GM12878 (cell line): ENCODE measurements around the gene PLS3. TPM values are rescaled to one million over a fixed set of nuclear protein-coding genes. Genes with fewer than 3 reads are reported as not detected.

Experiments used
- ATAC-seq: fragments of 200-7000 bp; cut with Tn5 transposase; 3 replicates; pipeline ENCODE4 v1.9.1; 2020; ENCODE audit warnings: mild to moderate bottlenecking, moderate library complexity
- BruUV-seq: library from RNA; stranded (reverse); fragments of 400-500 nt; replicated peaks from 2 replicates; lab custom pipeline; 2021; lab: Mats Ljungman, UMichigan
- CTCF ChIA-PET: fragments of 300-600 bp; sonication (Branson Sonifier 250); formaldehyde crosslinking; extraction: SDS; loops from one replicate; lab custom pipeline; 2021; ENCODE audit warnings: inconsistent platforms; lab: Yijun Ruan, JAX
- POLR2A ChIA-PET: fragments of 350-600 bp; formaldehyde crosslinking; extraction: SDS; loops from one replicate; lab custom pipeline; 2021; ENCODE audit warnings: inconsistent platforms; lab: Charles Lee
- RAD21 ChIA-PET: fragments of 300-600 bp; sonication (Branson Sonifier 250); formaldehyde crosslinking; loops from one replicate; lab custom pipeline; 2023; ENCODE audit warnings: antibody characterized with exemption; ENCODE audit not compliant: unreplicated experiment; lab: Charles Lee
- SMC1A ChIA-PET: fragments of 300-600 bp; sonication (Branson Sonifier 250); formaldehyde crosslinking; loops from one replicate; lab custom pipeline; 2023; ENCODE audit not compliant: unreplicated experiment, uncharacterized antibody; lab: Charles Lee
- DNase-seq: peaks from one replicate; pipeline ENCODE4 v3.0.0-alpha.2; 2011; ENCODE audit warnings: low read depth, low spot score
- FAIRE-seq: peaks from 3 replicates; lab custom pipeline; 2011; peaks lifted over from hg19 to GRCh38; lab: Jason Lieb, UNC
- H2AFZ ChIP-seq: 2 replicates; pipeline ENCODE4 v1.6.0; 2011; ENCODE audit warnings: low read depth, low read length, control low read depth; ENCODE audit not compliant: control insufficient read depth
- H3K27ac ChIP-seq: 2 replicates; pipeline ENCODE4 v1.5.1; 2011; ENCODE audit warnings: control low read depth; ENCODE audit not compliant: control insufficient read depth, insufficient read depth
- H3K27me3 ChIP-seq, 2 experiments: replicated peaks in 1 of 2; 2 replicates each; pipeline versions ENCODE4 v1.6.0 to v1.6.1; 2011; ENCODE audit warnings: low read length in 1 of 2; ENCODE audit not compliant: control insufficient read depth in 2 of 2, insufficient read depth in 2 of 2
- H3K36me3 ChIP-seq, 2 experiments: 2 replicates each; pipeline ENCODE4 v1.5.1; 2011; ENCODE audit warnings: low read length in 1 of 2; ENCODE audit not compliant: control insufficient read depth in 2 of 2, insufficient read depth in 2 of 2
- H3K4me1 ChIP-seq: 2 replicates; pipeline ENCODE4 v1.6.1; 2011; ENCODE audit warnings: mild to moderate bottlenecking, low read length, moderate library complexity, mixed read lengths; ENCODE audit not compliant: control insufficient read depth, insufficient read depth
- H3K4me2 ChIP-seq: 2 replicates; pipeline ENCODE4 v1.6.0; 2011; ENCODE audit warnings: control low read depth; ENCODE audit not compliant: control insufficient read depth, insufficient read depth
- H3K4me3 ChIP-seq: fragments of 200-600 bp; sonication (generic); 2 replicates; pipeline ENCODE4 v1.5.1; 2016
- H3K79me2 ChIP-seq: 2 replicates; pipeline ENCODE4 v1.6.0; 2011; ENCODE audit warnings: low read length; ENCODE audit not compliant: control insufficient read depth, insufficient read depth
- H3K9ac ChIP-seq: 2 replicates; pipeline ENCODE4 v1.8.0; 2011; ENCODE audit warnings: low read length, control low read depth, mixed read lengths; ENCODE audit not compliant: control insufficient read depth, insufficient read depth
- H3K9me3 ChIP-seq: replicated peaks from 3 replicates; pipeline ENCODE4 v1.5.1; 2011; ENCODE audit warnings: mild to moderate bottlenecking, low read length; ENCODE audit not compliant: control insufficient read depth, insufficient read depth
- H4K20me1 ChIP-seq: 2 replicates; pipeline ENCODE4 v1.6.0; 2011; ENCODE audit not compliant: control insufficient read depth, insufficient read depth
- ATF3 ChIP-seq: IDR thresholded peaks from 2 replicates; pipeline ENCODE4 v1.6.1; 2011; ENCODE audit warnings: low read depth, mild to moderate bottlenecking, low read length, moderate library complexity, borderline replicate concordance; ENCODE audit errors: extremely low read depth
- CREB1 ChIP-seq: IDR thresholded peaks from 2 replicates; pipeline ENCODE4 v1.6.1; 2012; ENCODE audit warnings: low read depth, mild to moderate bottlenecking, inconsistent platforms
- ESRRA ChIP-seq: IDR thresholded peaks from 2 replicates; pipeline ENCODE4 v1.6.1; 2012; ENCODE audit warnings: mild to moderate bottlenecking, low read length, improper control_type of control experiment
- NR2F1 ChIP-seq: fragments of 450-650 bp; conservative IDR thresholded peaks from 2 replicates; pipeline ENCODE4 v1.6.1; 2017; ENCODE audit warnings: mild to moderate bottlenecking
- TCF3 ChIP-seq: IDR thresholded peaks from 2 replicates; pipeline ENCODE4 v1.6.1; 2012; ENCODE audit warnings: low read depth, mild to moderate bottlenecking, low read length, borderline replicate concordance; ENCODE audit not compliant: insufficient read depth
- ZSCAN29 ChIP-seq: fragments of 450-650 bp; IDR thresholded peaks from 2 replicates; pipeline ENCODE4 v1.6.1; 2017; ENCODE audit warnings: mild to moderate bottlenecking, moderate library complexity
- WGBS: methylation state at CpG from one replicate; pipeline ENCODE4 v1.1.6; 2016; ENCODE audit warnings: low lambda C conversion rate; ENCODE audit not compliant: insufficient replicate concordance, insufficient coverage; ENCODE audit errors: missing lambda C conversion rate; 5-methylcytosine and 5-hydroxymethylcytosine counted together
- in situ Hi-C: fragments of 300-500 bp; cut with MboI; formaldehyde crosslinking; loops from 9 replicates; pipeline ENCODE4 v1.14.3; 2018; ENCODE audit warnings: mixed read lengths
- intact Hi-C: fragments of 100-400 bp; cut with micrococcal nuclease; formaldehyde crosslinking; loops from one replicate; pipeline ENCODE4 v1.14.2; 2022; ENCODE audit not compliant: unreplicated experiment
- polyA plus RNA-seq, 11 experiments: library from polyadenylated mRNA; depleted of rRNA in 4 of 11; unstranded in 6 of 11; stranded (reverse) in 5 of 11; fragments of >200 nt; fragmentation: Nextera tagmentation in 4 of 11; fragmentation: Illumina TruSeq in 1 of 11; extraction: Ambion mirVana in 4 of 11; extraction: Trizol in 1 of 11; gene quantifications; 1 replicate in 1 of 11; 2 replicates in 10 of 11; pipeline versions ENCODE4 v1.2.1 to v1.2.3, GENCODE V29; 2011 to 2016; ENCODE audit warnings: inconsistent platforms in 2 of 11, missing spikeins in 2 of 11, low read depth in 1 of 11
- total RNA-seq, 4 experiments: library from RNA; depleted of rRNA in 3 of 4; stranded (reverse); fragments of >200 nt in 3 of 4; fragmentation: Illumina TruSeq in 1 of 4; extraction: Trizol in 1 of 4; gene quantifications; 2 replicates each; pipeline versions ENCODE4 v1.2.1 to v1.2.3, GENCODE V29; 2013 to 2021
- TF ChIP-seq, protein P1 (sequence below): fragments of 450-650 bp; IDR thresholded peaks from 2 replicates; pipeline ENCODE4 v1.6.1; 2016; ENCODE audit warnings: mild to moderate bottlenecking

The PLS3 gene
- total and polyA plus RNA-seq, 10 of the 15 experiments (the other 5 are each of a cell fraction or from before 2014, with no cell fraction given), result 47.6 to 236 (median 174) TPM

GRCh38 chrX:115579786-115580294, 18.9 kb downstream of the PLS3 start:
- no peaks in the 10 kb centered on the region; the same call in 2 of the 3 replicates for H3K9me3 ChIP-seq
- H3K4me1 ChIP-seq, result no peaks in the 10 kb centered on the region
- H3K79me2 ChIP-seq, result no peaks in the 10 kb centered on the region; the same call in 1 of the 2 replicates
- no peak overlapping the region for H2AFZ ChIP-seq
- TF ChIP-seq, protein P1, sequence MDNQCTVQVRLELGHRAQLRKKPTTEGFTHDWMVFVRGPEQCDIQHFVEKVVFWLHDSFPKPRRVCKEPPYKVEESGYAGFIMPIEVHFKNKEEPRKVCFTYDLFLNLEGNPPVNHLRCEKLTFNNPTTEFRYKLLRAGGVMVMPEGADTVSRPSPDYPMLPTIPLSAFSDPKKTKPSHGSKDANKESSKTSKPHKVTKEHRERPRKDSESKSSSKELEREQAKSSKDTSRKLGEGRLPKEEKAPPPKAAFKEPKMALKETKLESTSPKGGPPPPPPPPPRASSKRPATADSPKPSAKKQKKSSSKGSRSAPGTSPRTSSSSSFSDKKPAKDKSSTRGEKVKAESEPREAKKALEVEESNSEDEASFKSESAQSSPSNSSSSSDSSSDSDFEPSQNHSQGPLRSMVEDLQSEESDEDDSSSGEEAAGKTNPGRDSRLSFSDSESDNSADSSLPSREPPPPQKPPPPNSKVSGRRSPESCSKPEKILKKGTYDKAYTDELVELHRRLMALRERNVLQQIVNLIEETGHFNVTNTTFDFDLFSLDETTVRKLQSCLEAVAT, result no peak
- TF ChIP-seq TCF3 (no peak), ZSCAN29 (no peak), CREB1 (no peak), ESRRA (no peak), NR2F1 (no peak), ATF3 (no peak)
- H3K27me3 ChIP-seq, result no peaks in the 10 kb centered on the region
- no TSS peak for BruUV-seq
- H4K20me1 ChIP-seq, result no peaks in the 10 kb centered on the region
- H3K4me2 ChIP-seq, result no peak overlapping the region
- H3K36me3 ChIP-seq, result no peaks in the 10 kb centered on the region
- no peak for FAIRE-seq
- in situ Hi-C loops, result no loop called here
- ChIA-PET CTCF (interaction anchor here (1.0 to 1.6 kb wide), 6 partner anchors 9 to 249 kb away, joined by 3 to 4 read pairs (median 3); no protein-coding TSS in a partner anchor), SMC1A (interaction anchor here (1.0 to 2.5 kb wide), 7 partner anchors 11 to 76 kb away, joined by 3 to 8 read pairs (median 4); no protein-coding TSS in a partner anchor), POLR2A (interaction anchor here (1.0 to 1.1 kb wide), 2 partner anchors 11 to 13 kb away, joined by 3 read pairs; no protein-coding TSS in a partner anchor), RAD21 (interaction anchor here (0.8 to 1.6 kb wide), 5 partner anchors 8 to 81 kb away, joined by 3 to 4 read pairs (median 3); no protein-coding TSS in a partner anchor)
- no peak overlapping the region for H3K9ac ChIP-seq
- 57% methylated on average over 8 of the region's 8 CpGs for WGBS
- intact Hi-C loops, result no loop called here
- no peak for DNase-seq
- no peak overlapping the region for H3K4me3 ChIP-seq
- ATAC-seq, result no peak
- no peak overlapping the region for H3K27ac ChIP-seq
